HG02678 (cell line): Measurements from ENCODE around the gene CST9.
A peak's percentile ranks its signal among the peaks of the same experiment; 100 is the strongest.
"Not testable (repeated sequence)": the region's sequence is repeated elsewhere in the genome, so short reads cannot be mapped to it uniquely, and the experiment has no call there.

Source experiments
- ATAC-seq: cut with Tn5 transposase; IDR thresholded peaks from one replicate; pipeline ENCODE4 v1.9.1; 2021; ENCODE audit warnings: mild to moderate bottlenecking, moderate library complexity; ENCODE audit not compliant: unreplicated experiment

CST9 gene

DNA sequence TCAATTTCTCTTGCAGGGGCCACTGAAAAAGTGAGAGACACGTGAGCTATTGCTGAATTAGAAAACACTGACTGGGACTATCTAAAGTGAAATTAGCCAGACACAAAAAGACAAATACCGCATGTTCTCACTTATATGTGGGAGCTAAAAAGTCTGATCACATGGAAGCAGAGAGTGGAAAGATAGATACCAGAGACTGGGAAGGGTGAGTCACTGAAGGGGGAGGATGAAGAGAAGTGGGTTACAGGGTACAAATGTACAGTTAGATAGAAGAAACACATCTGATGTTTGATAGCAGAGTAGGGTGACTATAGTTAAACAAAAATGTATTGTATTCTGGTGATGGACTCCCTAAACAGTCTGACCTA lies 18.6 kb upstream of the CST9 start:
- ATAC-seq = no peak

- ATAC-seq = no peak
Observed at GRCh38 chr20:23623666-23624323, 18.1 kb upstream of the CST9 start.

GRCh38 chr20:23622839-23623343 lies 17.2 kb upstream of the CST9 start:
- ATAC-seq = peak; percentile 62

DNA sequence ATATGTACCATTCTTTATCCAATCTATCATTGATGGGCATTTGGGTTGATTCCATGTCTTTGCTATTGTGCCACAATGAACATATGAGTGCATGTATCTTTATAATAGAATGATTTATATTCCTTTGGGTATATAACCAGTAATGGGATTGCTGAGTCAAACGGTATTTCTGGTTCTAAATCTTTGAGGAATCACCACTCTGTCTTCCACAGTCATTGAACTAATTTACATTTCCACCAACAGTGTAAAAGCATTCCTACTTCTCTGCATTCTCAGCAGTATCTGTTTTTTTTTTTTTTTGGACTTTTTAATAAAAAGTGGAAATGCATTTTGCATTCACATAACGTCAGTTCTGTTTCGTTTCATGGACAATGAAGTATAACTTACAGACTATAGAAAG lies 16.7 kb upstream of the CST9 start:
- ATAC-seq = not testable (repeated sequence)

GRCh38 chr20:23620670-23621386 lies 15.1 kb upstream of the CST9 start:
- ATAC-seq = not testable (repeated sequence)

GRCh38 chr20:23614163-23614562 lies 8.4 kb upstream of the CST9 start:
- ATAC-seq = no peak

DNA sequence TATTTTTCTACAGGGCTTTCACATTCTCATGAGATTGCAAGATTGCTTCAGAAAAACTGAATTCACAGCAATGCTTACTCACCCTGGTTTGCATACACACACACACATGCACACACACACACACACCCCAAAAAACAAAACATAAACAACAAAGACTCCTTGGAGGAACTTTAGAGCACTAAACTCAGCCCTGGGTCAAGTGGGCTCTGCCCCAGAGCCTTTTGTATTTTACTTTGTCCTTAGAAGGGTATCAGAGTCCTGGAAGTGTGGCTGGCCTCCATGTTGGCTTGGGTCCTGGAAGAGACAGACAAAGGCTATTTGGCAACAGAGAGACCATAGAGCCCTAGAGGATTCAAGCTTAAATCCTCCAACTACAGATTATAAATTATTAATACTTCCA lies 8.0 kb upstream of the CST9 start:
- ATAC-seq = no peak

GRCh38 chr20:23612396-23612795 lies 6.7 kb upstream of the CST9 start:
- no peak for ATAC-seq

GRCh38 chr20:23609486-23610109 lies 3.9 kb upstream of the CST9 start:
- ATAC-seq = no peak

- no peak for ATAC-seq
Observed at GRCh38 chr20:23608251-23608846, 2.6 kb upstream of the CST9 start.

GRCh38 chr20:23607497-23608245 lies 2.0 kb upstream of the CST9 start:
- no peak for ATAC-seq

- ATAC-seq = peak; percentile 96
Observed at GRCh38 chr20:23606652-23607049, 934 bp upstream of the CST9 start.

DNA sequence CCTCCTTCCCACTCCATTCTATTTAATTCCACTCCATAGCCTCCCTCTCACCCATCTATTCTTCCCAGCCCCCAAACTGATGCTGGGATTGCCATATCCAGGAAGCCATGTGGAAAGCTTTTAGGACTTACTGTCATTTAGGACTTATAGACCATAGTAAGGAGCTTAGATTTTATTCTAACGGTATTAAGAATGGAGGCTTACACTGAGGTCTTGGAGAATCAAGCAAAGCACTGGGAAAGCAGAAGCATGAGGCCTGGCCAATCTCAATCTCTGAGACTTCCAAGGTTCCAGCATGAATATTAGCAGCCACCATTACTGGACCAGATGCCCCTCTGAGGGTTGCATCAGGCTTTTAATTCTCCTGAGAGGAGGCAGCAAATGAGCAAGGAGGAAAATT lies 1.4 kb downstream of the CST9 start:
- ATAC-seq = no peak

- ATAC-seq = no peak
Observed at GRCh38 chr20:23603321-23603720, 2.4 kb downstream of the CST9 start.

- ATAC-seq = no peak
Observed at GRCh38 chr20:23602699-23603098, 3.0 kb downstream of the CST9 start.

- ATAC-seq = no peak
Observed at GRCh38 chr20:23602241-23602640, 3.5 kb downstream of the CST9 start.

DNA sequence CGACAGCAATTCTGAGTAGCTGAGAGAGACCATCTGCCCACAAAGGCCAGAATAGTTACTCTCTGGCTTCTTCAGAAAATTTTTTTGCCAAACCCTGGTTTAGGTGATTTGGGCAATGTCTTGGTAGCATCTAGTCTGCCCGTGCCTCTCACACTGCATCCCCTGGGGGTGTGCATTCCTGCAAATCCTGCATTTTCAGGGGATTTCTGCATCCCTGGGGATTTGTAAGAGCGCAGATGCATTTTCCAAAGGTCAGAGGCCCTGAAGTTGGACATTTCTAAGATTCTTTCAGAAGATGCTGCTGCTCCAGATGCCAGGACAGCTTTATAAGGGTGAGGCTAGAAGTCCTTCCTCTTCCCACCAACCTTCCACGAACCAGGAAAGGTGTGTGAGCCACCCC lies 4.0 kb downstream of the CST9 start:
- no peak for ATAC-seq

DNA sequence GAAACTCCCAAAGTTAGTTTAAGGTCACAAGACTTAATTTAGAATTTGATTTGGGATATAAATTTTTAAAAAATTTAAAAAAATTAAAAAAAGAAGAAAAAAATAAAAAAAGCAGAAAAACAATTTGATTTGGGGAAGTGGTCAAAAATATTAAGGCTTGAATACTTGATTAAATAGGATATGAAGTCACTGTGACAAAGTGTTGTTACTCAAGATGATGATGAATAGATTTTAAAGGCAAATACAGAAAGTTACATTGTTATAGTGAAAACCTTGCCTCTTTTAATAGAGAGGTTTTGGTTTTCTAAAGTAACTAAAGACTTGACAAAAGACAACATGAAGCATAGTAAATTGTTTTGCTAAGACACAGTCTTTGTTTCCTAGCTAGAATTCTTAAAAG lies 7.2 kb downstream of the CST9 start:
- no peak for ATAC-seq

DNA sequence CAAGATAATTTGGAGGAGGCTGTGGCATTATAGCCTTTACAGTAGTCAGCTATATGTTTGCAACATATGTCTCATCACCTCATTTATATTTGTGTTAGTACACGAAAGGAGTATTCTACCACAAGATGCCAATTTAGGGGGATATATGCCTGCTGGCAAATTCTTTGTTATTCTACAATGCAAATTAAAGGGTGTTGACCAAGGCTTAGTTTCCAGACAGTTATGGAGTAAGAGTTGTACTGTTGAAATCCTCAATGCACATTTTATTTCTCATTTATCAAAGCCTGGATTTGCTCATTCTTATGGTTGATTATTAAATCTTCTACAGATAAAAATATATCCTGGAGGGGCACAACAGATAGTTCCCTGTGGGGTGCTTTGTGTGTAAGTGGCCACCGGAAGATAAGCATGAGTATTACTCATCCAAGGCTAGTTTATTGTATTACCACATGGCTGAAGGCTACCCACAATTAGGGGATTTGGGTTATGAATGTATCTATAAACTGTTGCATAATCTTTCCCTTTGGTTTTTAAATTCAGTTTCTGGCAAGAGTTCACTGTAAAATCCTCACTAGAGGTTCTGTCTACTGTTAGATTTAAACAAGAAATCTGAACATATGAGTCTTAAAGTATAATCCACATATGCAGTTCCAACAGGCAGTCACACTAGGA lies 9.0 kb downstream of the CST9 start:
- no peak for ATAC-seq

DNA sequence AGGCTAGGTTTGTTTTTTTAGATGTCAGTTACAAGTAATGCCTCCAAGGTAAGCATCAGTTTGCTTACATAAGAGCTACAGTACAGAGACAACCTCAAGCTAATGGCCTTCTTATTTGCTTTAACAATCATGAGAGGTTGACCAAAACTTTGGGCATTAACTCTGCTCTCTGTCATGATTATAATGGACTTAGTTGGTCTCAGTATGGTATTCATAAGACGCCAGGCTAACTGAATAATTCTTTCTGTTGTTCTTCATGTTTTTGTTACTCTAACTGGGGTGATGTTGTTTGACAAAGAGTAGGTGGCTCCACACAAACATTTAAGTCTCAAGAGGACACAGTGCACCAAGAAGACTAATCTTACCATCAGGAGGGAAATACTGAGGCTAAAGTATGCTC lies 9.8 kb downstream of the CST9 start:
- no peak for ATAC-seq
